Kidney epithelial cell (primary cell): ENCODE measurements around the gene CCDC106. TPM values are rescaled to one million over a fixed set of nuclear protein-coding genes. Genes with fewer than 3 reads are reported as not detected.
A peak's percentile ranks its signal among the peaks of the same experiment; 100 is the strongest.

Experiments used
- DNase-seq: peaks from one replicate; pipeline ENCODE4 v3.0.0-alpha.2; 2010; ENCODE audit warnings: low read depth
- H3K27me3 ChIP-seq: 2 replicates; pipeline ENCODE4 v1.6.0; 2011; ENCODE audit warnings: low read length; ENCODE audit not compliant: control insufficient read depth, insufficient read depth
- H3K36me3 ChIP-seq: 2 replicates; pipeline ENCODE4 v1.5.1; 2011; ENCODE audit warnings: low read length; ENCODE audit not compliant: control insufficient read depth, insufficient read depth
- H3K4me3 ChIP-seq: 2 replicates; pipeline ENCODE4 v1.5.1; 2011; ENCODE audit warnings: low read depth, mild to moderate bottlenecking, control low read depth, low read length
- total RNA-seq: library from RNA; depleted of rRNA; stranded (reverse); fragments of >200 nt; gene quantifications from 2 replicates; pipeline ENCODE4 v1.2.3, GENCODE V29; 2015
- TF ChIP-seq, protein P1 (sequence below): IDR thresholded peaks from 2 replicates; pipeline ENCODE4 v1.5.1; 2011; ENCODE audit warnings: mild to moderate bottlenecking, moderate library complexity, low read length, control low read depth, inconsistent platforms; ENCODE audit not compliant: insufficient read depth, poor library complexity, severe bottlenecking

The CCDC106 gene
- total RNA-seq, 1 donor from 2014 or later, result 12.2 TPM

DNA sequence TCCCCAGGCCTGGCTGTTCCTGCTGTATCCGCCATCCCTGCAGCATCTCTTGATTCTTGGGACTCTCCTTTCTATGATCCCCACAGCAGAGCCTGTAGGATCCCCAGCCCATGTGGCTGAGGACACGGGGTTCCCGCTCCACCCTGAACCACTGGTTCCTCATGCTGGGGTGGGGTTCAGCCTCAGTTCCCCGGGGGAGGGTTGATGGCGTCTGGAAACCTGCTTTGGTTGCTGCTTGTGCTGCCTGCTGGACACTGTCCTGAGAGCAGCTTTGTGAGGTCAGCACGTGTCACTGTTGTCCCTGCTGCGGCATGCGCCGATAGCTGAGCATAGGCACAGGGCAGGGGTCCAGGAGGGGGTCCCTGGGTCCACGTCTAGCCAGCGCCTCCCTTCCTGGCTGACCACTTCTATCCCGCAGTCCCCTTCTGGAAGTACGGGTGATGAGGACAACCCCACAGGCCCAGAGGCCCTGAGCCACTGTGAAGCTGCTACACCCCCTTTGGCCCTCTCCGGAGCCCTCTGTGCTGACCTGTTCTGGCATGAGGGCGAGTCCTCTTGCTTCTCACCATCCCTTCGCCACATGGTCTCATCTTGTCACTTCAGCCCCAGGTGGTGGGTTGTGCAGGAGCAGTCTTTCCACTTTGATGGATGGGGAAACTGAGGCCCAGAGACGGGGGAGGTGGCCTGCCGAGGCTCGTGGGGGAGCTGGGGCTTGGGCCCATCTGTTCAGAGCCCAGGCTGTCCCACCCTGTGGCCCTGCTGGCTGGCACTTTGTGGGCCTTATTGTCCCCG, 32.5 kb downstream of the CCDC106 start:
- Histone ChIP-seq H3K27me3 (no peaks in the 10 kb centered on the region), H3K4me3 (no peak overlapping the region), H3K36me3 (peaks cover 2% of the 10 kb centered on the region)
- DNase-seq, result no peak
- TF ChIP-seq, protein P1, sequence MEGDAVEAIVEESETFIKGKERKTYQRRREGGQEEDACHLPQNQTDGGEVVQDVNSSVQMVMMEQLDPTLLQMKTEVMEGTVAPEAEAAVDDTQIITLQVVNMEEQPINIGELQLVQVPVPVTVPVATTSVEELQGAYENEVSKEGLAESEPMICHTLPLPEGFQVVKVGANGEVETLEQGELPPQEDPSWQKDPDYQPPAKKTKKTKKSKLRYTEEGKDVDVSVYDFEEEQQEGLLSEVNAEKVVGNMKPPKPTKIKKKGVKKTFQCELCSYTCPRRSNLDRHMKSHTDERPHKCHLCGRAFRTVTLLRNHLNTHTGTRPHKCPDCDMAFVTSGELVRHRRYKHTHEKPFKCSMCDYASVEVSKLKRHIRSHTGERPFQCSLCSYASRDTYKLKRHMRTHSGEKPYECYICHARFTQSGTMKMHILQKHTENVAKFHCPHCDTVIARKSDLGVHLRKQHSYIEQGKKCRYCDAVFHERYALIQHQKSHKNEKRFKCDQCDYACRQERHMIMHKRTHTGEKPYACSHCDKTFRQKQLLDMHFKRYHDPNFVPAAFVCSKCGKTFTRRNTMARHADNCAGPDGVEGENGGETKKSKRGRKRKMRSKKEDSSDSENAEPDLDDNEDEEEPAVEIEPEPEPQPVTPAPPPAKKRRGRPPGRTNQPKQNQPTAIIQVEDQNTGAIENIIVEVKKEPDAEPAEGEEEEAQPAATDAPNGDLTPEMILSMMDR, result no peak

GRCh38 chr19:55681131-55682092, 33.4 kb downstream of the CCDC106 start:
- DNase-seq, result peak; percentile 31
- TF ChIP-seq, protein P1, result no peak
- peaks cover 5% of the 10 kb centered on the region for H3K36me3 ChIP-seq
- no peaks in the 10 kb centered on the region for H3K27me3 ChIP-seq
- no peak overlapping the region for H3K4me3 ChIP-seq

- TF ChIP-seq, protein P1, result no peak
- Histone ChIP-seq H3K4me3 (no peak overlapping the region), H3K27me3 (no peaks in the 10 kb centered on the region), H3K36me3 (peaks cover 5% of the 10 kb centered on the region)
- no peak for DNase-seq
These were observed 35.6 kb downstream of the CCDC106 start for GRCh38 chr19:55683449-55684261.

DNA sequence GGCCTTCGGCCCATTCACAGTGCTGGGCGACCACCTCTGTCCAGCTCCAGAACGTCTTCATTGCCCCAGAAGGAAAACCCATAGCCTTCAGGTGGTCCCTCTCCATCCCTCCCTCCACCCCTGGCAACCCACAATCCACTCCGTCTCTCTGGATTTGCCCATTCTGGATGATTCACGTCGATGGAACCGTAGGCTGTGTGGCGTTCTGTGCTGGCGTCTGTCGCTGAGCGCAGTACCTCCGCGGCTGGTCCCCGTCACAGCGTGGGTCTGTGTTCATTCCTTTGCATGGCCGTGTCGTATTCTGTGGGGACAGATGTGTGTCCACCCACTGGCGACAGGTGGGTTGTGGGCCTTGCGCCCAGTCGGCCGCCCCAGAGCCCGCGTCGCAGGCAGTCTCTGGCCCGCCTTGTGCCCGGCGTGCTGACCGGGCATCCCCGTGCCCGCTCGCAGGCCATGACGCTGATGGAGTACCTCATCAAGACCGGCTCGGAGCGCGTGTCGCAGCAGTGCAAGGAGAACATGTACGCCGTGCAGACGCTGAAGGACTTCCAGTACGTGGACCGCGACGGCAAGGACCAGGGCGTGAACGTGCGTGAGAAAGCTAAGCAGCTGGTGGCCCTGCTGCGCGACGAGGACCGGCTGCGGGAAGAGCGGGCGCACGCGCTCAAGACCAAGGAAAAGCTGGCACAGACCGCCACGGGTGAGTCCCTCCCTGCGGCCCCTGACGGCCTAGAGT, 37.1 kb downstream of the CCDC106 start:
- DNase-seq, result no peak
- no peaks in the 10 kb centered on the region for H3K27me3 ChIP-seq
- no peak overlapping the region for H3K4me3 ChIP-seq
- TF ChIP-seq, protein P1, result no peak
- peaks cover 4% of the 10 kb centered on the region for H3K36me3 ChIP-seq

- TF ChIP-seq, protein P1, result no peak
- Histone ChIP-seq H3K27me3 (no peaks in the 10 kb centered on the region), H3K4me3 (no peak overlapping the region), H3K36me3 (peaks cover 6% of the 10 kb centered on the region)
- no peak for DNase-seq
These were observed 37.8 kb downstream of the CCDC106 start for GRCh38 chr19:55685776-55686175.
